Retina (tissue), 1 donor: ENCODE data around the gene LBHD2.

Experiments
- DNase-seq: peaks from one replicate; pipeline ENCODE4 v3.0.0-alpha.2; 2016

Gene LBHD2

GRCh38 chr14:103121121-103121845, 37.3 kb downstream of the LBHD2 start:
- no peak for DNase-seq

- DNase-seq, result peak; percentile 76
Measured at GRCh38 chr14:103121846-103122584, 38.0 kb downstream of the LBHD2 start.

GRCh38 chr14:103122585-103122946, 38.6 kb downstream of the LBHD2 start:
- DNase-seq, result no peak

GRCh38 chr14:103122947-103123633, 39.1 kb downstream of the LBHD2 start, which contains the start of gene TNFAIP2:
Gene TNFAIP2, plus strand, starts transcription at chr14:103123461. Its CDS starts 2,997 bp downstream, at chr14:103126458.
- DNase-seq, result no peak

GRCh38 chr14:103123634-103124500, 39.9 kb downstream of the LBHD2 start:
- no peak for DNase-seq

GRCh38 chr14:103124501-103125001, 40.5 kb downstream of the LBHD2 start:
- no peak for DNase-seq

GRCh38 chr14:103125098-103126070, 41.4 kb downstream of the LBHD2 start:
- DNase-seq, result no peak

GRCh38 chr14:103126088-103126872, 42.3 kb downstream of the LBHD2 start:
- no peak for DNase-seq

GRCh38 chr14:103126873-103127304, 42.9 kb downstream of the LBHD2 start:
- peak; percentile 76 for DNase-seq

- no peak for DNase-seq
Measured at GRCh38 chr14:103127356-103127755, 43.3 kb downstream of the LBHD2 start.

GRCh38 chr14:103127861-103128598, 44.0 kb downstream of the LBHD2 start:
- DNase-seq, result no peak

GRCh38 chr14:103128631-103129300, 44.8 kb downstream of the LBHD2 start:
- no peak for DNase-seq

- DNase-seq, result no peak
Measured at GRCh38 chr14:103129301-103130016, 45.4 kb downstream of the LBHD2 start.

- DNase-seq, result no peak
Measured at GRCh38 chr14:103130017-103130764, 46.2 kb downstream of the LBHD2 start.

- DNase-seq, result no peak
Measured at GRCh38 chr14:103130965-103131364, 47.0 kb downstream of the LBHD2 start.

GRCh38 chr14:103131580-103131979, 47.6 kb downstream of the LBHD2 start:
- DNase-seq, result no peak

- DNase-seq, result no peak
Measured at GRCh38 chr14:103132381-103133209, 48.6 kb downstream of the LBHD2 start.
